ENCODE data around the gene E4F1.

Gene E4F1

GRCh38 chr16:2180962-2181923, 42.1 kb upstream of the E4F1 start:
- Histone ChIP-seq H3K9me3 (ENCODE audit: control insufficient read depth, insufficient read depth, low read length) (no peaks in the 10 kb centered on the region), H3K4me1 (ENCODE audit: control insufficient read depth, insufficient read depth, low read length) (no peaks in the 10 kb centered on the region), H3K36me3 (ENCODE audit: control insufficient read depth, insufficient read depth, low read length) (peaks cover 11% of the 10 kb centered on the region), H3K27ac (ENCODE audit: low read depth, low read length) (no peak overlapping the region), H3K9ac (ENCODE audit: low read depth, low read length) (no peak overlapping the region), H3K4me3 (ENCODE audit: low read depth, low read length) (no peak overlapping the region), H3K27me3 (ENCODE audit: control insufficient read depth, insufficient read depth, low read length) (no peaks in the 10 kb centered on the region)

- Histone ChIP-seq H3K4me1 (ENCODE audit: control insufficient read depth, insufficient read depth, low read length) (no peaks in the 10 kb centered on the region), H3K9me3 (ENCODE audit: control insufficient read depth, insufficient read depth, low read length) (no peaks in the 10 kb centered on the region), H3K36me3 (ENCODE audit: control insufficient read depth, insufficient read depth, low read length) (peaks cover 6% of the 10 kb centered on the region), H3K9ac (ENCODE audit: low read depth, low read length) (no peak overlapping the region), H3K27ac (ENCODE audit: low read depth, low read length) (no peak overlapping the region), H3K4me3 (ENCODE audit: low read depth, low read length) (no peak overlapping the region), H3K27me3 (ENCODE audit: control insufficient read depth, insufficient read depth, low read length) (no peaks in the 10 kb centered on the region)
Observed at GRCh38 chr16:2181952-2182351, 41.4 kb upstream of the E4F1 start.

GRCh38 chr16:2183671-2184070, 39.7 kb upstream of the E4F1 start:
- no peak overlapping the region for H3K27ac ChIP-seq (ENCODE audit: low read depth, low read length)
- H3K36me3 ChIP-seq (ENCODE audit: control insufficient read depth, insufficient read depth, low read length): no peaks in the 10 kb centered on the region
- H3K9me3 ChIP-seq (ENCODE audit: control insufficient read depth, insufficient read depth, low read length): no peaks in the 10 kb centered on the region
- no peaks in the 10 kb centered on the region for H3K4me1 ChIP-seq (ENCODE audit: control insufficient read depth, insufficient read depth, low read length)
- H3K9ac ChIP-seq (ENCODE audit: low read depth, low read length): no peak overlapping the region
- H3K27me3 ChIP-seq (ENCODE audit: control insufficient read depth, insufficient read depth, low read length): no peaks in the 10 kb centered on the region
- H3K4me3 ChIP-seq (ENCODE audit: low read depth, low read length): no peak overlapping the region

GRCh38 chr16:2184346-2184745, 39.0 kb upstream of the E4F1 start:
- Histone ChIP-seq H3K36me3 (ENCODE audit: control insufficient read depth, insufficient read depth, low read length) (no peaks in the 10 kb centered on the region), H3K27me3 (ENCODE audit: control insufficient read depth, insufficient read depth, low read length) (no peaks in the 10 kb centered on the region), H3K4me1 (ENCODE audit: control insufficient read depth, insufficient read depth, low read length) (no peaks in the 10 kb centered on the region), H3K4me3 (ENCODE audit: low read depth, low read length) (no peak overlapping the region), H3K9ac (ENCODE audit: low read depth, low read length) (no peak overlapping the region), H3K9me3 (ENCODE audit: control insufficient read depth, insufficient read depth, low read length) (no peaks in the 10 kb centered on the region), H3K27ac (ENCODE audit: low read depth, low read length) (no peak overlapping the region)

- Histone ChIP-seq H3K27me3 (ENCODE audit: control insufficient read depth, insufficient read depth, low read length) (no peaks in the 10 kb centered on the region), H3K4me3 (ENCODE audit: low read depth, low read length) (no peak overlapping the region), H3K4me1 (ENCODE audit: control insufficient read depth, insufficient read depth, low read length) (no peaks in the 10 kb centered on the region), H3K9me3 (ENCODE audit: control insufficient read depth, insufficient read depth, low read length) (no peaks in the 10 kb centered on the region), H3K27ac (ENCODE audit: low read depth, low read length) (no peak overlapping the region), H3K9ac (ENCODE audit: low read depth, low read length) (no peak overlapping the region), H3K36me3 (ENCODE audit: control insufficient read depth, insufficient read depth, low read length) (no peaks in the 10 kb centered on the region)
Observed at GRCh38 chr16:2184962-2185361, 38.4 kb upstream of the E4F1 start.

- Histone ChIP-seq H3K4me3 (ENCODE audit: low read depth, low read length) (no peak overlapping the region), H3K4me1 (ENCODE audit: control insufficient read depth, insufficient read depth, low read length) (no peaks in the 10 kb centered on the region), H3K9me3 (ENCODE audit: control insufficient read depth, insufficient read depth, low read length) (no peaks in the 10 kb centered on the region), H3K36me3 (ENCODE audit: control insufficient read depth, insufficient read depth, low read length) (no peaks in the 10 kb centered on the region), H3K27me3 (ENCODE audit: control insufficient read depth, insufficient read depth, low read length) (no peaks in the 10 kb centered on the region), H3K27ac (ENCODE audit: low read depth, low read length) (no peak overlapping the region), H3K9ac (ENCODE audit: low read depth, low read length) (no peak overlapping the region)
Observed at GRCh38 chr16:2186064-2186463, 37.3 kb upstream of the E4F1 start.

GRCh38 chr16:2186505-2186904, 36.9 kb upstream of the E4F1 start:
- Histone ChIP-seq H3K9me3 (ENCODE audit: control insufficient read depth, insufficient read depth, low read length) (no peaks in the 10 kb centered on the region), H3K9ac (ENCODE audit: low read depth, low read length) (no peak overlapping the region), H3K27me3 (ENCODE audit: control insufficient read depth, insufficient read depth, low read length) (no peaks in the 10 kb centered on the region), H3K4me1 (ENCODE audit: control insufficient read depth, insufficient read depth, low read length) (no peaks in the 10 kb centered on the region), H3K4me3 (ENCODE audit: low read depth, low read length) (no peak overlapping the region), H3K27ac (ENCODE audit: low read depth, low read length) (no peak overlapping the region), H3K36me3 (ENCODE audit: control insufficient read depth, insufficient read depth, low read length) (no peaks in the 10 kb centered on the region)

- H3K36me3 ChIP-seq (ENCODE audit: control insufficient read depth, insufficient read depth, low read length): no peaks in the 10 kb centered on the region
- no peak overlapping the region for H3K9ac ChIP-seq (ENCODE audit: low read depth, low read length)
- no peak overlapping the region for H3K27ac ChIP-seq (ENCODE audit: low read depth, low read length)
- no peaks in the 10 kb centered on the region for H3K27me3 ChIP-seq (ENCODE audit: control insufficient read depth, insufficient read depth, low read length)
- no peaks in the 10 kb centered on the region for H3K9me3 ChIP-seq (ENCODE audit: control insufficient read depth, insufficient read depth, low read length)
- H3K4me3 ChIP-seq (ENCODE audit: low read depth, low read length): no peak overlapping the region
- no peaks in the 10 kb centered on the region for H3K4me1 ChIP-seq (ENCODE audit: control insufficient read depth, insufficient read depth, low read length)
Observed at GRCh38 chr16:2187212-2187611, 36.2 kb upstream of the E4F1 start.

GRCh38 chr16:2188395-2188794, 35.0 kb upstream of the E4F1 start:
- H3K9me3 ChIP-seq (ENCODE audit: control insufficient read depth, insufficient read depth, low read length): no peaks in the 10 kb centered on the region
- H3K9ac ChIP-seq (ENCODE audit: low read depth, low read length): no peak overlapping the region
- no peaks in the 10 kb centered on the region for H3K27me3 ChIP-seq (ENCODE audit: control insufficient read depth, insufficient read depth, low read length)
- no peaks in the 10 kb centered on the region for H3K4me1 ChIP-seq (ENCODE audit: control insufficient read depth, insufficient read depth, low read length)
- no peak overlapping the region for H3K27ac ChIP-seq (ENCODE audit: low read depth, low read length)
- H3K36me3 ChIP-seq (ENCODE audit: control insufficient read depth, insufficient read depth, low read length): no peaks in the 10 kb centered on the region
- no peak overlapping the region for H3K4me3 ChIP-seq (ENCODE audit: low read depth, low read length)

GRCh38 chr16:2189252-2189893, 34.0 kb upstream of the E4F1 start:
- H3K4me1 ChIP-seq (ENCODE audit: control insufficient read depth, insufficient read depth, low read length): no peaks in the 10 kb centered on the region
- no peaks in the 10 kb centered on the region for H3K27me3 ChIP-seq (ENCODE audit: control insufficient read depth, insufficient read depth, low read length)
- H3K27ac ChIP-seq (ENCODE audit: low read depth, low read length): no peak overlapping the region
- H3K36me3 ChIP-seq (ENCODE audit: control insufficient read depth, insufficient read depth, low read length): no peaks in the 10 kb centered on the region
- H3K9me3 ChIP-seq (ENCODE audit: control insufficient read depth, insufficient read depth, low read length): no peaks in the 10 kb centered on the region
- no peak overlapping the region for H3K9ac ChIP-seq (ENCODE audit: low read depth, low read length)
- H3K4me3 ChIP-seq (ENCODE audit: low read depth, low read length): no peak overlapping the region

GRCh38 chr16:2190002-2190658, 33.3 kb upstream of the E4F1 start:
- Histone ChIP-seq H3K4me3 (ENCODE audit: low read depth, low read length) (no peak overlapping the region), H3K27ac (ENCODE audit: low read depth, low read length) (no peak overlapping the region), H3K4me1 (ENCODE audit: control insufficient read depth, insufficient read depth, low read length) (no peaks in the 10 kb centered on the region), H3K27me3 (ENCODE audit: control insufficient read depth, insufficient read depth, low read length) (peaks cover 2% of the 10 kb centered on the region; the same call in 1 of the 2 replicates), H3K9me3 (ENCODE audit: control insufficient read depth, insufficient read depth, low read length) (no peaks in the 10 kb centered on the region), H3K9ac (ENCODE audit: low read depth, low read length) (no peak overlapping the region), H3K36me3 (ENCODE audit: control insufficient read depth, insufficient read depth, low read length) (no peaks in the 10 kb centered on the region)
